T-cell (primary cell): Measurements from ENCODE around the gene SPSB3. TPM values are rescaled to one million over a fixed set of nuclear protein-coding genes. Genes with fewer than 3 reads are reported as not detected.
A peak's percentile ranks its signal among the peaks of the same experiment; 100 is the strongest.

Source experiments
- ATAC-seq, 4 experiments: fragments of 200-7000 bp in 3 of 4; fragments of 150-1000 bp in 1 of 4; cut with Tn5 transposase; replicated peaks in 1 of 4; 1 replicate in 3 of 4; 2 replicates in 1 of 4; pipeline ENCODE4 v1.10.0; 2021; ENCODE audit warnings: moderate library complexity in 3 of 4, mild to moderate bottlenecking in 2 of 4, moderate number of reproducible peaks in 1 of 4
- CTCF ChIA-PET, 2 donors: fragments of 300-600 bp; sonication (Branson Sonifier 250); formaldehyde crosslinking; loops; one replicate each; lab custom pipeline; 2022; ENCODE audit warnings: antibody characterized with exemption in 2 of 2; lab: Charles Lee
- POLR2A ChIA-PET, 2 donors: fragments of 300-600 bp; sonication (Branson Sonifier 250); formaldehyde crosslinking; loops; one replicate each; lab custom pipeline; 2022; ENCODE audit warnings: antibody characterized with exemption in 2 of 2; lab: Charles Lee
- DNase-seq, 35 experiments: peaks; one replicate each; pipeline versions ENCODE4 v3.0.0 to v3.0.0-alpha.2; 2013 to 2023
- H3K27ac ChIP-seq: one replicate; pipeline ENCODE4 v1.5.1; 2013; ENCODE audit warnings: low read length
- H3K27me3 ChIP-seq, 2 experiments: replicated peaks in 1 of 2; 1 replicate in 1 of 2; 2 replicates in 1 of 2; pipeline versions ENCODE4 v1.6.1 to v1.7.0; 2013; ENCODE audit warnings: low read length in 1 of 2, mixed read lengths in 1 of 2; ENCODE audit not compliant: control insufficient read depth in 2 of 2, insufficient read depth in 2 of 2; ENCODE audit errors: extremely low read depth in 1 of 2
- H3K36me3 ChIP-seq, 2 donors: 1 replicate in 1 of 2; 2 replicates in 1 of 2; pipeline versions ENCODE4 v1.6.1 to v1.7.0; 2013; ENCODE audit warnings: low read length in 1 of 2; ENCODE audit not compliant: control insufficient read depth in 2 of 2, insufficient read depth in 1 of 2; ENCODE audit errors: extremely low read depth in 1 of 2
- H3K4me1 ChIP-seq, 2 experiments: 1 replicate in 1 of 2; 2 replicates in 1 of 2; pipeline versions ENCODE4 v1.6.1 to v1.7.0; 2013; ENCODE audit warnings: low read length in 2 of 2, mixed read lengths in 1 of 2; ENCODE audit not compliant: insufficient read depth in 2 of 2, control insufficient read depth in 1 of 2; ENCODE audit errors: extremely low read depth in 1 of 2
- H3K4me3 ChIP-seq, 2 donors: 1 replicate in 1 of 2; 2 replicates in 1 of 2; pipeline versions ENCODE4 v1.5.1 to v1.7.0; 2013; ENCODE audit warnings: mild to moderate bottlenecking in 2 of 2, low read length in 1 of 2, moderate library complexity in 1 of 2; ENCODE audit not compliant: control insufficient read depth in 1 of 2; ENCODE audit errors: extremely low read depth in 1 of 2
- H3K9me3 ChIP-seq: 2 replicates; pipeline ENCODE4 v1.7.0; 2013
- H3K27ac Mint-ChIP-seq, 2 donors: one replicate each; pipeline ENCODE4 v1.8.0; 2020 to 2021; ENCODE audit warnings: mild to moderate bottlenecking in 2 of 2, mixed read lengths in 2 of 2
- H3K27me3 Mint-ChIP-seq, 2 donors: one replicate each; pipeline ENCODE4 v1.8.0; 2021 to 2022; ENCODE audit warnings: mixed read lengths in 2 of 2
- H3K36me3 Mint-ChIP-seq: one replicate; pipeline ENCODE4 v1.8.0; 2021; ENCODE audit warnings: mixed read lengths
- H3K4me1 Mint-ChIP-seq, 3 donors: one replicate each; pipeline ENCODE4 v1.8.0; 2020 to 2022; ENCODE audit warnings: mixed read lengths in 3 of 3, mild to moderate bottlenecking in 1 of 3
- H3K4me3 Mint-ChIP-seq, 3 donors: one replicate each; pipeline ENCODE4 v1.8.0; 2020 to 2022; ENCODE audit warnings: mild to moderate bottlenecking in 3 of 3, mixed read lengths in 3 of 3, moderate library complexity in 3 of 3
- H3K9me3 Mint-ChIP-seq, 3 donors: one replicate each; pipeline ENCODE4 v1.8.0; 2020 to 2022; ENCODE audit warnings: mixed read lengths in 3 of 3
- whole genome bisulfite sequencing: methylation state at CpG from one replicate; pipeline ENCODE4 v1.1.5; 2013; ENCODE audit warnings: missing lambda C conversion rate; ENCODE audit not compliant: insufficient coverage; 5-methylcytosine and 5-hydroxymethylcytosine counted together
- total RNA-seq, 35 experiments: library from RNA in 6 of 35; stranded (reverse) in 6 of 35; fragments of 120-200 nt in 1 of 35; gene quantifications; one replicate each; pipeline versions ENCODE4 v1.2.1 to v1.2.4 and lab custom pipeline; 2013 to 2026

The SPSB3 gene
- total RNA-seq, 5 donors from 2014 or later (not counting 1 experiment from before 2014, with no cell fraction given) = 67.3 to 162 (median 139) TPM

GRCh38 chr16:1776991-1777374 lies 5.4 kb downstream of the SPSB3 start:
- H3K27ac Mint-ChIP-seq = no peak overlapping the region
- H3K27me3 Mint-ChIP-seq = no peaks in the 10 kb centered on the region
- POLR2A ChIA-PET = no interaction called here

DNA sequence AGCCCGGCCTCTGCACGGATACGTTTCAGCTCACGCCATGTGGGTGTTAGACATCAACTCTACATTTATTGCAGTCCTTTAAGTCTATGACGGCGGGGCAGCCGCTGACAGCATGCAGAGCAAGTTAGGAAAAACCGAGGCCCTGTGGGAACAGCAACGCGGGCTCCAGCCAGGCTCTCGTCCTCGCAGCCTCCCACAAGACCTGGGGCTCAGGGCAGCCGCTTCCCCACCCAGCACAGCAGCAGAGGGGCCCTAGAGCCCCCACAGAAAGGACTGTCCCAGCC lies 5.8 kb downstream of the SPSB3 start:
- peaks cover 6 to 59% of the 10 kb centered on the region in 2 experiments for H3K4me1 ChIP-seq
- Mint-ChIP-seq H3K4me3 (no peak overlapping the region), H3K9me3 (no peaks in the 10 kb centered on the region), H3K27me3 (no peaks in the 10 kb centered on the region), H3K27ac (no peak overlapping the region), H3K36me3 (no peaks in the 10 kb centered on the region), H3K4me1 (peaks cover 17 to 35% (median 25%) of the 10 kb centered on the region in 3 donors)
- peaks cover 21 to 38% of the 10 kb centered on the region in 2 donors for H3K36me3 ChIP-seq
- no peak overlapping the region for H3K27ac ChIP-seq
- no peak for ATAC-seq
- H3K4me3 ChIP-seq = no peak overlapping the region
- ChIA-PET CTCF (no interaction called here), POLR2A (no interaction called here)
- no peak for DNase-seq
- no peaks in the 10 kb centered on the region for H3K9me3 ChIP-seq
- no peaks in the 10 kb centered on the region for H3K27me3 ChIP-seq
- WGBS = 96% methylated on average over 10 of the region's 13 CpGs

More at GRCh38 chr16:1776991-1777374, 5.4 kb downstream of the SPSB3 start:
- Mint-ChIP-seq H3K36me3 (no peaks in the 10 kb centered on the region), H3K4me1 (peaks cover 17 to 35% (median 25%) of the 10 kb centered on the region in 3 donors), H3K9me3 (no peaks in the 10 kb centered on the region), H3K4me3 (no peak overlapping the region)
- ATAC-seq (no peak), DNase-seq (no peak)
- CTCF ChIA-PET = no interaction called here
- peaks cover 6 to 58% of the 10 kb centered on the region in 2 experiments for H3K4me1 ChIP-seq
- no peak overlapping the region for H3K4me3 ChIP-seq
- no peaks in the 10 kb centered on the region for H3K27me3 ChIP-seq
- 97% methylated on average over 22 of the region's 22 CpGs for WGBS
- no peak overlapping the region for H3K27ac ChIP-seq
- no peaks in the 10 kb centered on the region for H3K9me3 ChIP-seq
- peaks cover 21 to 38% of the 10 kb centered on the region in 2 donors for H3K36me3 ChIP-seq

DNA sequence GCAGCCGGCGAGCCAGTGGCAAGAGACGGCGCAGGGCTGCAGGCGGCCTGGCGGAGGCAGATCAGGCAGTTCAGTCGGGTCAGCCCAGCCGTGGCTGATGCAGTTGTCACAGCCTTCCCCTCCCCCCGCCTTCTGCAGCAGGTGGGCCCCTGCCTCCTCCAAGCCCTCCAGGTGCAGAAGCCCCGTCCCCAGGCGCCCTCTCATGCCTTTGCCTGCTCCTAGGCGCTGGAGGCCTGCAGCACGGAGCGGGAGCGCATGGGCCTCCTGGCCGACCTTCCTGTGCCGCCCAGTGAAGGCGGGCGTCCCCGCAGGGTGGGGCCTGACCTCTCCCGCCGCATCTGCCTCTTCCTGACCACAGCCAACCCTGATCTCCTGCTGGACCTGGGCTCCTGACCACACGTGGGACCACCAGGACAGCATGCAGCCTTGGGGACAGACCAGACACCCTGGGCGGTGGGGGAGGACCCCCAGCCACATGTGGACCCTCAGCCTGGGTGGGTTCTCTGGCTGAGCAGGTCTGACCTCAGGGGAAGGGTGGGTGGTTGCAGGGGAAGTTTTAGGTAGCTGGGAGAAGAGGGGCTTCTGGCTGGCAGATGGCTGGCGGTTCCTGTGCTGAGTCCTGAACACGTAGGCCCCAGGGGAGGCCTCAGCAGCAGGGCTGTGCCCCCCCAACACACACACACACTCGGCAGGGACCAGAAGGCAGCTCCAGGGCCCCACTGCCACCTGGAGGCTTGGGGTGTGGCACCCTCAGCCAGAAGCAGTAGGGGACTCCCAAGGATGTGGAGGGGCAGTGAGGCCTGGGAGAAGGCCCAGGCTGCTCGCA lies 6.3 kb downstream of the SPSB3 start:
- Histone ChIP-seq H3K4me3 (no peak overlapping the region), H3K27ac (no peak overlapping the region), H3K27me3 (no peaks in the 10 kb centered on the region), H3K4me1 (peaks cover 4 to 53% of the 10 kb centered on the region in 2 experiments), H3K9me3 (no peaks in the 10 kb centered on the region), H3K36me3 (peaks cover 21 to 37% of the 10 kb centered on the region in 2 donors)
- Mint-ChIP-seq H3K9me3 (no peaks in the 10 kb centered on the region), H3K36me3 (no peaks in the 10 kb centered on the region), H3K4me1 (peaks cover 12 to 29% (median 20%) of the 10 kb centered on the region in 3 donors), H3K27me3 (no peaks in the 10 kb centered on the region), H3K4me3 (peak overlapping the region in 2 of 3 donors; percentile 34 to 97), H3K27ac (no peak overlapping the region)
- ChIA-PET CTCF (no interaction called here), POLR2A (no interaction called here)
- ATAC-seq (no peak), DNase-seq (no peak)
- WGBS = 91% methylated on average over 23 of the region's 28 CpGs

DNA sequence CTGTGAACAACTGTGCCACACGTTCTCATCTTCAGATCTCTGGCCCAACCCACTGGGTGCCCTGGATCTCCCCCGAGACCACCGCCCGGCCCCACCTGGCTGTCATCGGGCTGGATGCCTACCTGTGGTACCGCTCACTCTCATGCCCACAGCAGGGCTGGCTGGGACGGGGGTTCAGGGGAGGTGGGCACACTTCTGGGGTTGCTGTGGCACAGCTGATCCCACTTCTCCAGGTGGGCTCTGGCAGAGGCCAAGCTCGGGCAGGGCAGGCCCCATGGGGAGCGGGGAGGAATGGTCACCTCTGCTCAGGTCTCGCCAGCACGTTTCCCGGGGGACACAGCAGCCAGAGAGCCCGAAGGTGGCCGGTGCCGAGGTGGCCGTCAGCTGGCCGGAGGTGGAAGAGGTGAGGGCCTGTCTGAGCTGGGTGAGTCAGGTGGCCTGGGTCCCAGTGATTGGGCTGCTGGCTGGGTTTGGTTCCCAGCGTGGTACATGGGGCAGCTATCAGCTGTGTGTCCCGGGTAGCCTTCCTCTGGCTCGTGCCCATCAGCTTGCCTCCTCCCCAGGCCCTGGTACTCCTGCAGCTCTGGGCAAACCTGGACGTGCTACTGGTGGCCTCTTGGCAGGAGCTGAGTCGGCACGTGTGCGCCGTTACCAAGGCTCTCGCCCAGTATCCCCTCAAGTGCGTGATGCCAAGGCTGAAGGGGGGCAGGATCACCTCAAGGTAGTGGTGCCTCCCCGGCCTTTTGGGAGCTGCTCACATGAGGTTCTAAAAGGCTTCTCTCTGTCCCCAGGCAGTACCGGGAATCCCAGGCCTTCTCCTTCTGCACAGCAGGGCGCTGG lies 7.1 kb downstream of the SPSB3 start:
- Histone ChIP-seq H3K36me3 (peaks cover 19 to 38% of the 10 kb centered on the region in 2 donors), H3K27me3 (no peaks in the 10 kb centered on the region), H3K4me3 (no peak overlapping the region), H3K9me3 (no peaks in the 10 kb centered on the region), H3K4me1 (peaks cover 4 to 54% of the 10 kb centered on the region in 2 experiments), H3K27ac (no peak overlapping the region)
- WGBS = 97% methylated on average over 29 of the region's 30 CpGs
- H3K27me3 Mint-ChIP-seq = no peaks in the 10 kb centered on the region
- no peaks in the 10 kb centered on the region for H3K36me3 Mint-ChIP-seq
- no peaks in the 10 kb centered on the region for H3K9me3 Mint-ChIP-seq
- peaks cover 13 to 24% (median 15%) of the 10 kb centered on the region in 3 donors for H3K4me1 Mint-ChIP-seq
- peak overlapping the region; percentile 16 to 23 for H3K27ac Mint-ChIP-seq
- ATAC-seq (no peak), DNase-seq (no peak)
- ChIA-PET CTCF (interaction anchor here in 1 of 2 donors (1.8 kb wide), 1 partner anchor 7 kb away, joined by 7 read pairs; the partner anchor contains the start of genes NUBP2 and SPSB3), POLR2A (no interaction called here)
- peak overlapping the region; percentile 66 to 97 (median 94) for H3K4me3 Mint-ChIP-seq

- H3K9me3 Mint-ChIP-seq = no peaks in the 10 kb centered on the region
- peak overlapping the region in 2 of 3 donors; percentile 94 to 97 for H3K4me3 Mint-ChIP-seq
- H3K27me3 Mint-ChIP-seq = no peaks in the 10 kb centered on the region
- Histone ChIP-seq H3K4me3 (peak overlapping the region in 1 of 2 donors; percentile 79), H3K9me3 (no peaks in the 10 kb centered on the region), H3K27ac (no peak overlapping the region), H3K4me1 (peaks cover 4 to 53% of the 10 kb centered on the region in 2 experiments), H3K27me3 (no peaks in the 10 kb centered on the region), H3K36me3 (peaks cover 19 to 35% of the 10 kb centered on the region in 2 donors)
- POLR2A ChIA-PET = no interaction called here
- no peak for ATAC-seq
- CTCF ChIA-PET = interaction anchor here in 1 of 2 donors (1.8 kb wide), 1 partner anchor 8 kb away, joined by 7 read pairs; the partner anchor contains the start of genes NUBP2 and SPSB3
- DNase-seq = no peak
- H3K4me1 Mint-ChIP-seq = peaks cover 17 to 27% (median 18%) of the 10 kb centered on the region in 3 donors
- WGBS = 95% methylated on average over 6 of the region's 7 CpGs
- H3K27ac Mint-ChIP-seq = no peak overlapping the region
- no peaks in the 10 kb centered on the region for H3K36me3 Mint-ChIP-seq
These were observed 8.0 kb downstream of the SPSB3 start for GRCh38 chr16:1774448-1774780.
